ENCODE results near the gene SLC25A21. TPM values are rescaled to one million over a fixed set of nuclear protein-coding genes. Genes with fewer than 3 reads are reported as not detected.
"Not testable (repeated sequence)": the region's sequence is repeated elsewhere in the genome, so short reads cannot be mapped to it uniquely, and the experiment has no call there.

SLC25A21 gene
- total RNA-seq, result not detected

- ATAC-seq (peak in 1 of 2 donors; percentile 46), DNase-seq (ENCODE audit: low spot score in 2 of 2) (no peak)
- Mint-ChIP-seq H3K27ac (no peak within 1 kb of the TSS), H3K9me3 (peaks cover 6 to 11% of the 10 kb centered on the region in 2 donors), H3K36me3 (no peaks in the 10 kb centered on the region)
Measured at GRCh38 chr14:37172024-37172869, at the start of gene SLC25A21. TSS of gene SLC25A21 (minus strand) at chr14:37172606.

DNA sequence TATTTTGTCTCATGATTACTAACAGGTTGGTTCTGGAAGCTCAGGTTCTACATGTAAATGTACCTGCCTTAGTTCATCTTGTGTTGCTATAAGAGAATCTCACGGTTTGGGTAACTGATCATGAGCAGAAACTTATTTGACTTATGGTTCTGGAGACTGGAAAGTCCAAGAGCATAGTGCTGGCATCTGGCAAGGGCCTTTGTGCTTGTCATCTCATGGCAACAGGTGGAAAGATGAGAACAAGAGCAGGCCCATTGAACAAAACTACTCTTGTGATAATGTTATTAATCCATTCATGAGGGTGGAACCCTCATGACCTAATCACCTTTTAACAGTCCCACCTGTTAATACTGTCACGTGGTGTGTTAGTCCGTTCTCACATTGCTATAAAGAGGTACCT, 48.7 kb upstream of the SLC25A21 start:
- DNase-seq (ENCODE audit: low spot score in 2 of 2) (no peak), ATAC-seq (no peak)
- Mint-ChIP-seq H3K9me3 (peaks cover 10 to 17% of the 10 kb centered on the region in 2 donors), H3K36me3 (peaks cover 0 to 10% of the 10 kb centered on the region in 2 donors), H3K27ac (no peak overlapping the region)

- H3K36me3 Mint-ChIP-seq, result peaks cover 0 to 7% of the 10 kb centered on the region in 2 donors
- DNase-seq (ENCODE audit: low spot score in 2 of 2) (no peak), ATAC-seq (no peak)
- peaks cover 7 to 31% of the 10 kb centered on the region in 2 donors for H3K9me3 Mint-ChIP-seq
- no peak overlapping the region for H3K27ac Mint-ChIP-seq
Measured at GRCh38 chr14:37215345-37215744, 42.9 kb upstream of the SLC25A21 start.

DNA sequence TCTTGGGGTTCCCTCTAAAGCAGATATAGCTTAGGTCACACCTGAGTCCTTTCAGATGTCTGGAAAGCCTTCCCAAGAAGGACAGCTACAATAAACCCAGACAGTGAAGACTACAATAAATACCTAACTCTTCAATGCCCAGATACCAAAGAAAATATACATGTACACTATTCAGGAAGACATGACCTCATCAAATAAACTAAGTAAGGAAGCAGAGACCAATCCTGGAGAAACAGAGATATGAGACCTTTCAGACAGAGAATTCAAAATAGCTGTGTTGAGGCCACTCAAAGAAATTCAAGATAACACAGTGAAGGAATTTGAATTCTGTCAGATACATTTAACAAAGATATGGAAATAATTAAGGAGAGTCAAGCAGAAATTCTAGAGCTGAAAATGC, 40.6 kb upstream of the SLC25A21 start:
- H3K36me3 Mint-ChIP-seq, result peaks cover 0 to 11% of the 10 kb centered on the region in 2 donors
- ATAC-seq (no peak), DNase-seq (ENCODE audit: low spot score in 2 of 2) (no peak)
- peaks cover 13 to 32% of the 10 kb centered on the region in 2 donors for H3K9me3 Mint-ChIP-seq
- H3K27ac Mint-ChIP-seq, result no peak overlapping the region

DNA sequence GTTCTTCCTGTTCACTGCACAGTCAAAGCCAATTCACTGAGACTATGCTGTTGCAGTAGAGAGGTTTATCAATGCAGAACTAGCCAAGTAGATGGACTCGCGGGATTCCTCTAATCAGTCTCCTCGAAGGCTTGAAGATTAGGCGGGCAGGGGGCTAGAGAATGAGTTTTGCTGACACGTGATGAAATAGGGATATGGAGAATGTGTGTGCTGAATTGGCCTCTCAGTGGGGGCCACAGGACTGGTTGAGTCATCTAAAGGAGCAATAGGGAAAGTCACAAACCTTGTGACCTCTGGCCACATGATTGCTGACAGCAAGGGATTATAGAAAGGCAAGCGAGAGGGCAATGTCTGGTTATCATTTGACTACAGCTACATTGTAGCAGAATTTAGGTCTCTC, 38.0 kb upstream of the SLC25A21 start:
- peaks cover 23 to 36% of the 10 kb centered on the region in 2 donors for H3K9me3 Mint-ChIP-seq
- no peak for DNase-seq (ENCODE audit: low spot score in 2 of 2)
- no peak overlapping the region for H3K27ac Mint-ChIP-seq
- ATAC-seq, result no peak
- H3K36me3 Mint-ChIP-seq, result peaks cover 0 to 16% of the 10 kb centered on the region in 2 donors

DNA sequence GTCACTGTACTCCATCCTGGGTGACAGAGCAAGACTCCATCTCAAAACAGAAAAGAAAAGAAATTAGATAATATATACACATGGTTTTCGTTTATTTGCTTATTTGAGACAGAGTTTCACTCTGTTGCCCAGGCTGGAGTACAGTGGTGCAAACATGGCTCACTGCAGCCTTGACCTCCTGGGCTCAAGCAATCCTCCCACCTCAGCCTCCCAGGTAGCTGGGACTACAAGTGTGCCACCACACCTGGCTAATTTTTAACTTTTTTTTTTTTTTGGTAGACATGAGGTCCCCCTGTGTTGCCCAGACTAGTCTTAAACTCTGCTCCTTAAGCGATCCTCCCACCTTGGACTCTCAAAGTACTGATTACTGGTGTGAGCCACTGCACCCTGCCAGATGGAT, 37.2 kb upstream of the SLC25A21 start:
- not testable (repeated sequence) for ATAC-seq; DNase-seq (ENCODE audit: low spot score in 2 of 2); H3K27ac Mint-ChIP-seq
- peaks cover 0 to 17% of the 10 kb centered on the region in 2 donors for H3K36me3 Mint-ChIP-seq
- peaks cover 22 to 31% of the 10 kb centered on the region in 2 donors for H3K9me3 Mint-ChIP-seq

- H3K36me3 Mint-ChIP-seq, result peaks cover 0 to 12% of the 10 kb centered on the region in 2 donors
- peaks cover 19 to 24% of the 10 kb centered on the region in 2 donors for H3K9me3 Mint-ChIP-seq
- not testable (repeated sequence) for ATAC-seq; DNase-seq (ENCODE audit: low spot score in 2 of 2); H3K27ac Mint-ChIP-seq
Measured at GRCh38 chr14:37205623-37206605, 33.5 kb upstream of the SLC25A21 start.

GRCh38 chr14:37203423-37203822, 31.0 kb upstream of the SLC25A21 start:
- Mint-ChIP-seq H3K27ac (no peak overlapping the region), H3K36me3 (peaks cover 0 to 6% of the 10 kb centered on the region in 2 donors), H3K9me3 (peaks cover 14 to 15% of the 10 kb centered on the region in 2 donors)
- DNase-seq (ENCODE audit: low spot score in 2 of 2) (no peak), ATAC-seq (no peak)

GRCh38 chr14:37202812-37203211, 30.4 kb upstream of the SLC25A21 start:
- Mint-ChIP-seq H3K27ac (no peak overlapping the region), H3K9me3 (peaks cover 14 to 15% of the 10 kb centered on the region in 2 donors)
- no peak for ATAC-seq

GRCh38 chr14:37202265-37202664, 29.9 kb upstream of the SLC25A21 start:
- DNase-seq (ENCODE audit: low spot score in 2 of 2) (no peak), ATAC-seq (no peak)
- H3K9me3 Mint-ChIP-seq, result peaks cover 14 to 15% of the 10 kb centered on the region in 2 donors
- H3K27ac Mint-ChIP-seq, result no peak overlapping the region
- peaks cover 5 to 18% of the 10 kb centered on the region in 2 donors for H3K36me3 Mint-ChIP-seq

More at GRCh38 chr14:37202812-37203211, 30.4 kb upstream of the SLC25A21 start:
- H3K36me3 Mint-ChIP-seq, result peaks cover 5 to 13% of the 10 kb centered on the region in 2 donors
- no peak for DNase-seq (ENCODE audit: low spot score in 2 of 2)

- Mint-ChIP-seq H3K27ac (no peak overlapping the region), H3K9me3 (peaks cover 10 to 12% of the 10 kb centered on the region in 2 donors), H3K36me3 (peaks cover 5 to 20% of the 10 kb centered on the region in 2 donors)
- no peak for DNase-seq (ENCODE audit: low spot score in 2 of 2)
- ATAC-seq, result no peak
Measured at GRCh38 chr14:37201724-37202123, 29.3 kb upstream of the SLC25A21 start.

DNA sequence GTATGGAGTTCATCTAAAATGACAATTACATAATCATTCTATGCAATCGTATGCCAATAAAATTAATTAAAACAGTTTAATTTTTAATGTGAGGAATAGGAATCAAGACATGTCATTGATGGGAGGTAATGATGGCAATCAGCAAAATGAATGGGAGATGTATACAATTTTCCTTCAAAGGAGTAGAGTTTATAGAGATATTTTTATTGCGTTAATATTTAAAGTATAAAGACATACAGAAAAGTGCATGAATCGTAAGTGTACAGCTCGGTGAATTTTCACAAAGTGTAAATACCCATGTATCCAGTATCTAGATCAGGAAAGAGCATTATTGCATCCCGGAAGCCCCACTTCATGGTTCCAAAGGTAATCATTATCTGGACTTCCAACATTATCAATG, 26.5 kb upstream of the SLC25A21 start:
- no peaks in the 10 kb centered on the region for H3K9me3 Mint-ChIP-seq
- DNase-seq (ENCODE audit: low spot score in 2 of 2) (no peak), ATAC-seq (no peak)
- no peak overlapping the region for H3K27ac Mint-ChIP-seq
- peaks cover 5 to 14% of the 10 kb centered on the region in 2 donors for H3K36me3 Mint-ChIP-seq

- H3K9me3 Mint-ChIP-seq, result no peaks in the 10 kb centered on the region
- peaks cover 5 to 14% of the 10 kb centered on the region in 2 donors for H3K36me3 Mint-ChIP-seq
- no peak for ATAC-seq
- no peak for DNase-seq (ENCODE audit: low spot score in 2 of 2)
- H3K27ac Mint-ChIP-seq, result no peak overlapping the region
Measured at GRCh38 chr14:37198273-37198598, 25.8 kb upstream of the SLC25A21 start.

- H3K9me3 Mint-ChIP-seq, result no peaks in the 10 kb centered on the region
- no peak within 1 kb of the TSS for H3K27ac Mint-ChIP-seq
- peaks cover 5 to 14% of the 10 kb centered on the region in 2 donors for H3K36me3 Mint-ChIP-seq
- ATAC-seq (peak; percentile 28 to 85), DNase-seq (ENCODE audit: low spot score in 2 of 2) (peak in 1 of 2 donors; percentile 17)
Measured at GRCh38 chr14:37197421-37198272, 25.2 kb upstream of the SLC25A21 start, which contains the start of gene MIPOL1. TSS of gene MIPOL1 (plus strand) at chr14:37197937. CDS start at chr14:37247889, 49,952 bp downstream.

DNA sequence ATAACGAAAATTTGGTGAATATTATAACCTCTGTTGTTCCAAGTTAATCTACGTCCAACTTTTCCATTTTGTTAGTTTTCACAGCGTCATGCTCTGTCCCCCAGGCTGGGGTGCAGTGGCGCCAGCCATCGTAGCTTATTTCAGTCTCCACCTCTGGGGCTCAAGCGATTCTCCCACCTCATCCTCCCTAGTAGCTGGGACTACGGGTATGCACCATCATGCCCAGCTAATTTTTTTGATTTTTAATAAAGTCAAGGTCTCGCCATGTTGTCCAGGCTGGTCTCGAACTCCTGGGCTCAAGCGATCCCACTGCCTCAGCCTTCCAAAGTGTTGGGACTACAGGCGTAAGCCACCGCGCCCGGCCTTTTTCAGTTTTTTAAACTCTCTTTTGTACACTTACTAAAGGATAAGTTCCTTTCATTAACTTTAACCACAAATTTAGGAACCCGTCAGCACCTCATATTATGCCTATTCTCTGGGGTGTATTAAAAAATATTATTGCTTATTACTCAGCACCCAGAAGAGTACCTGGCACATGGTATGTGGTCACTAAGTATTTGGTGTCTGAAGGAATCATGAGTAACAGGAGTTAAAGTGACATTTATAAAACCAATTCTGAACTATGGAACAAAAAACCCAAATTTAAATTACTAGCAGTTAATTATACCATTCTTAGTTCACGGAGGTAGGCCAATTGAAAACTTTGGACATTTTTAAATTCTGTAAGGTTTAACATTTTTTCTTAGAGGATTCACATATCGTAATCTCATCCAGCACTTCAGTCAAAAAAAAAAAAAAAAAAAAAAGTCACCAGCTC, 24.4 kb upstream of the SLC25A21 start:
- no peak for DNase-seq (ENCODE audit: low spot score in 2 of 2)
- no peak for ATAC-seq
- H3K27ac Mint-ChIP-seq, result no peak overlapping the region
- H3K36me3 Mint-ChIP-seq, result peaks cover 5 to 14% of the 10 kb centered on the region in 2 donors
- H3K9me3 Mint-ChIP-seq, result peaks cover 0 to 3% of the 10 kb centered on the region in 2 donors
